ENCODE results near the gene MYF6. TPM values are rescaled to one million over a fixed set of nuclear protein-coding genes. Genes with fewer than 3 reads are reported as not detected.

Gene MYF6
- polyA plus RNA-seq, 1 donor = 119 TPM

Other genes starting within 250 kb of the MYF6 start
- gene MYF5, start 9.3 kb downstream of the MYF6 start, polyA plus RNA-seq (ENCODE audit: insufficient read length) = 29.5 TPM
- gene LIN7A, start 230.3 kb downstream of the MYF6 start, polyA plus RNA-seq (ENCODE audit: insufficient read length) = 2.7 TPM

Measured in hindlimb muscle (tissue), 1 donor.